Lower leg skin (tissue), 4 donors: ENCODE measurements around the gene ADGRG6. TPM values are rescaled to one million over a fixed set of nuclear protein-coding genes. Genes with fewer than 3 reads are reported as not detected.

Experiments used
- DNase-seq, 2 donors: peaks; one replicate each; pipeline ENCODE4 v3.0.0-alpha.2; 2019; ENCODE audit warnings: low spot score in 2 of 2
- H3K4me3 ChIP-seq: fragments of 200-600 bp; sonication (generic); 2 replicates; pipeline ENCODE4 v1.5.1; 2017; ENCODE audit warnings: mild to moderate bottlenecking, low read depth; ENCODE audit not compliant: poor library complexity, severe bottlenecking
- POLR2A ChIP-seq, 2 donors: fragments of 450-650 bp; IDR thresholded peaks; one replicate each; pipeline ENCODE4 v1.6.1; 2016 to 2017; ENCODE audit warnings: antibody characterized with exemption in 2 of 2, mild to moderate bottlenecking in 1 of 2, moderate library complexity in 1 of 2
- WGBS, 2 donors: methylation state at CpG; one replicate each; pipeline ENCODE4 v1.1.5; 2018; 5-methylcytosine and 5-hydroxymethylcytosine counted together
- intact Hi-C: fragments of 100-400 bp; cut with DNase I; formaldehyde crosslinking; loops from one replicate; pipeline ENCODE4 v1.15.0; 2023; ENCODE audit warnings: low total_unique reads
- total RNA-seq, 4 donors: library from RNA; depleted of rRNA; stranded (reverse); fragments of >200 nt; gene quantifications; one replicate each; pipeline ENCODE4 v1.1.0, GENCODE V29; 2016
- TF ChIP-seq, protein P1 (sequence below), 3 donors: fragments of 450-650 bp; IDR thresholded peaks; one replicate each; pipeline ENCODE4 v1.5.1; 2016; ENCODE audit warnings: antibody characterized with exemption in 3 of 3, mild to moderate bottlenecking in 3 of 3, moderate library complexity in 2 of 3

ADGRG6 gene
- total RNA-seq, 4 donors from 2014 or later, result 41.8 to 54.8 (median 50.0) TPM

DNA sequence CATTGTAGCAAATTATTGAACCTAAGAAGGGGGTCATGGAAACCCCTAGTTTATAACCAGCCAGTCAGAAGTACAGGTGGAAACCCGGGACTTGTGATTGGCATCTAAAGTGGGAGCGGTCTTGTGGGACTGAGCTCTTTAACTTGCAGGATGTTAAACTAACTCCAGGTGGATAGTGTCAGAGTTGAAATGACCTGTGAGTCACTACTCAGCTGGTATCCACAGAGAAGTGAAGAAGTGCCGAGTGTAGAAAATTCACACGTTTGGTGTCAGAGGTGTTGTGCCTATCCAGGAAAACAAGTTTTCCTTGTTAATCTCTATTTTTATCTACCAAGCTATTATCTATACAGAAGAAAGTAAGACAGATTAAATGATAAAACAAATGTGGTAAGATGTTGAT is 179.7 kb downstream of the ADGRG6 start:
- H3K4me3 ChIP-seq, result no peak overlapping the region
- WGBS, 2 donors, result 73 to 77% methylated on average over 4 of the region's 4 CpGs
- intact Hi-C loops, result no loop called here
- no peak for DNase-seq
- TF ChIP-seq, protein P1, sequence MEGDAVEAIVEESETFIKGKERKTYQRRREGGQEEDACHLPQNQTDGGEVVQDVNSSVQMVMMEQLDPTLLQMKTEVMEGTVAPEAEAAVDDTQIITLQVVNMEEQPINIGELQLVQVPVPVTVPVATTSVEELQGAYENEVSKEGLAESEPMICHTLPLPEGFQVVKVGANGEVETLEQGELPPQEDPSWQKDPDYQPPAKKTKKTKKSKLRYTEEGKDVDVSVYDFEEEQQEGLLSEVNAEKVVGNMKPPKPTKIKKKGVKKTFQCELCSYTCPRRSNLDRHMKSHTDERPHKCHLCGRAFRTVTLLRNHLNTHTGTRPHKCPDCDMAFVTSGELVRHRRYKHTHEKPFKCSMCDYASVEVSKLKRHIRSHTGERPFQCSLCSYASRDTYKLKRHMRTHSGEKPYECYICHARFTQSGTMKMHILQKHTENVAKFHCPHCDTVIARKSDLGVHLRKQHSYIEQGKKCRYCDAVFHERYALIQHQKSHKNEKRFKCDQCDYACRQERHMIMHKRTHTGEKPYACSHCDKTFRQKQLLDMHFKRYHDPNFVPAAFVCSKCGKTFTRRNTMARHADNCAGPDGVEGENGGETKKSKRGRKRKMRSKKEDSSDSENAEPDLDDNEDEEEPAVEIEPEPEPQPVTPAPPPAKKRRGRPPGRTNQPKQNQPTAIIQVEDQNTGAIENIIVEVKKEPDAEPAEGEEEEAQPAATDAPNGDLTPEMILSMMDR (IDR thresholded peaks at IDR 0.05), result no peak
- no peak for TF ChIP-seq POLR2A (IDR thresholded peaks at IDR 0.05)

DNA sequence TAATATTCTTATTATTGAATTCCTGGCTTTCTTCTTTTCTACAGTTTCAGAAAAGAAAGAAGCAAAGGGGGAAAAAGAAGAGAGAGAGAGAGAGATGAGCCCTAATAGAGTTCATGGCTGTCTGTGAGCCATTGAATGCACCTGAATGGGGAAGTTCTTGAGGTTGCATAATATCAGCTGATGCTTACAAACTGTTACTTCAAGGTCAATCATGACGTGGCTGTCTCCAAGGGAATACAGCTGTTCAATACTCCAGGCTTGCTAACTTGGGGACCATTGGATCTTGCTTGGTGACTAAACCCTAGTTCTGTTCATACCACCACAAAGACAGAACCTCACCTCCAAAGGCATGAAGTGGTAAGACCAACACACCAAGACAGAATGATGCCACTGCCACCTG is 180.4 kb downstream of the ADGRG6 start:
- DNase-seq, result no peak
- H3K4me3 ChIP-seq, result no peak overlapping the region
- 25 to 33% methylated on average over 1 of the region's 1 CpG for WGBS, 2 donors
- intact Hi-C loops, result no loop called here
- TF ChIP-seq, protein P1 (IDR thresholded peaks at IDR 0.05), result no peak
- TF ChIP-seq POLR2A (IDR thresholded peaks at IDR 0.05), result no peak

DNA sequence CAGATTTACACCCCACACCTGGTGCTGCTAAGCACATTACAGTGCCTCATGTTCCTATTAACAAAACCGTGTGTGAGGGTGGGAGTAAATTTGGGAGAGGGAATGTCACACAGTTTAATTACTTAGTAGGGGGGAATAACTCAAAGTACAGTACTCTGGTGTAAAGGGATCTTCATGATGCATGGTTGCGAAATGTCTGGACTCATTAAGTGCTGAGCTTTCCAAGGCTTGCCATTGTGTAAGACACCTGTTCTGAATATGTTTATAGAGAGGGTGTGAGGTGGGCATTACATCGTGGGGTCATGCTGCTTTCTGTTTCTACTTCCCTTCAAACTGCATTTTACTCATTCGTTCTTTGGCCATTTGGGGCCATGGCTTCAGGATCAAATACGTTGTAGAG is 181.2 kb downstream of the ADGRG6 start:
- WGBS, 2 donors, result 67 to 68% methylated on average over 5 of the region's 5 CpGs
- TF ChIP-seq, protein P1 (IDR thresholded peaks at IDR 0.05), result no peak
- no peak for TF ChIP-seq POLR2A (IDR thresholded peaks at IDR 0.05)
- no peak for DNase-seq
- H3K4me3 ChIP-seq, result no peak overlapping the region
- intact Hi-C loops, result no loop called here

DNA sequence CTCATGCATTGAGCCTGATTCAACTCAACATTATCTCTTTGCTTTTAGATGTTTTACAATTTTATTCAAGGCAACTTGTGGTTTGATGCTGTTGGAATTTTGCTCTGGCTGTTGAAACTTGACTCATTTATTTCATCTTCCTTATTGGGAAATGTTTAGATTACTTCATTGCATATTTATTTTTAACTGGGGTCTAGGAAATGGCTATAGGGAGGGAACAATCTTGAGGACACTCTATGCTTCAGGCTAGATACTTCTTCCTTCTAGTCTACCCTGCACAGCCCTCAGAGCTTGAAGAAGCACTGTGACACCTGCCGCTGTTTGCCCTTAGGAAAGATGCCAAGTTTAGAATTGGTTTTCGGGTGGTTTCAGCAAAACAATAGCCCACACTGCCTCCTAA is 183.4 kb downstream of the ADGRG6 start:
- 71 to 89% methylated on average over 2 of the region's 2 CpGs for WGBS, 2 donors
- TF ChIP-seq, protein P1 (IDR thresholded peaks at IDR 0.05), result no peak
- no peak for TF ChIP-seq POLR2A (IDR thresholded peaks at IDR 0.05)
- no peak for DNase-seq
- no peak overlapping the region for H3K4me3 ChIP-seq
- intact Hi-C loops, result no loop called here

DNA sequence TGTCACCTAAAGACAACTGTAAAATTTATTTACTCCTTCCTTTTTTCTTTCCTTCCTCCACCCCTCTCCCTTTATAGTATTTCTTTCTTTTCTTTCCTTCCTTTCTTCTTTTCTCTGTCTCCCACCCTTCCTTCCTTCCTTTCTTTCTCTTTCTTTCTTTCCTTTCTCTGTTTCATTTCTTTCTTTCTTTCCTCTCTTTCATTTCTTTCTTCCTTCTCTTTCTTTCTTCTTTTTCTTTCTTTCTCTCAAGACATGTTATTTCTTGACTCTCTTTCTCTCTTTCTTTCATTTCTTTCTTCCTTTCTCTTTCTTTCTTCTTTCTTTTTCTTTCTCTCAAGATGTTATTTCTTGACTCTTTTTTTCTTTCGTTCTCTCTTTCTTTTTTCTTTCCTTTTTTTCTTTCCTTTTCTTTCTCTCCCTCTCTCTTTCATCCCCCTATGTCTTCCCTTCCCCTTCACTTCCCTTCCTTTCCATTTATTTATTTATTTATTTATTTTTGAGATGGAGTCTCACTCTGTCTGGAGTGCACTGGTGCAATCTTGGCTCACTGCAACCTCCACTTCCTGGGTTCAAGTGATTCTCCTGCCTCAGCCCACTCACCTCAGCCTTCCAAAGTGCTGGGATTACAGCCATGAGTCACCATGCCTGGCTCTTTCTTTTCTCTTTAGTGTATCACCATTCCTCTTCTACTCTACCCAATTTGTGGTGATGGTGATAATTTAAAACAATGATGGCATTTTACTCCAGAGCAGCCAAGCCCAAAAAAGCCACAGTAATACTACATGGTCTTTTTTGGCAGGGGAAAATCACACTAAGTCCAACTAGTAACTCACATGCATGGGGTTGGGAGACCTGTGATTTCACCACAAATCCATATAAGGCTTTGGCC is 188.2 kb downstream of the ADGRG6 start:
- WGBS, 2 donors, result 93 to 100% methylated on average over 1 of the region's 1 CpG
- intact Hi-C loops, result no loop called here
- no peak for TF ChIP-seq POLR2A (IDR thresholded peaks at IDR 0.05)
- TF ChIP-seq, protein P1 (IDR thresholded peaks at IDR 0.05), result no peak

More for the DNA sequence above, 188.2 kb downstream of the ADGRG6 start:
- H3K4me3 ChIP-seq, result no peak overlapping the region
- DNase-seq, result no peak

Other genes starting within 250 kb of the ADGRG6 start
- gene GJE1, start 169.1 kb upstream of the ADGRG6 start, total RNA-seq, result not detected
- not detected for gene NMBR, start 154.9 kb upstream of the ADGRG6 start, total RNA-seq
- gene VTA1, start 154.7 kb upstream of the ADGRG6 start, total RNA-seq, result 10 to 100 TPM; 40.9 to 54.5 (median 49.5) TPM